Brain microvascular endothelial cell (primary cell): ENCODE measurements around the gene NPLOC4.
A peak's percentile ranks its signal among the peaks of the same experiment; 100 is the strongest.

Experiments used
- DNase-seq: peaks from one replicate; pipeline ENCODE4 v3.0.0-alpha.2; 2020
- H3K27ac ChIP-seq: fragments of 250-450 bp; sonication (Bioruptor Pico); 2 replicates; pipeline ENCODE4 v1.5.1; 2020; ENCODE audit warnings: mild to moderate bottlenecking, moderate library complexity
- H3K27me3 ChIP-seq: fragments of 250-450 bp; sonication (Bioruptor Pico); replicated peaks from 2 replicates; pipeline ENCODE4 v1.5.1; 2020; ENCODE audit warnings: mild to moderate bottlenecking
- H3K36me3 ChIP-seq: fragments of 250-450 bp; sonication (Bioruptor Pico); replicated peaks from 2 replicates; pipeline ENCODE4 v1.5.1; 2020; ENCODE audit warnings: mild to moderate bottlenecking
- H3K4me3 ChIP-seq: 2 replicates; pipeline ENCODE4 v1.5.1; 2011; ENCODE audit warnings: low read depth, mild to moderate bottlenecking, control low read depth, low read length, moderate library complexity
- in situ Hi-C: cut with HindIII; loops from 2 replicates; pipeline ENCODE4 v1.10.0; 2017; ENCODE audit warnings: low sequenced_read_pairs, low pct_ligation_motif_present
- TF ChIP-seq, protein P1 (sequence below): IDR thresholded peaks from 2 replicates; pipeline ENCODE4 v1.5.1; 2011; ENCODE audit warnings: low read depth, mild to moderate bottlenecking, moderate library complexity, low read length, control low read depth, inconsistent platforms; ENCODE audit errors: missing control alignments

Gene NPLOC4

DNA sequence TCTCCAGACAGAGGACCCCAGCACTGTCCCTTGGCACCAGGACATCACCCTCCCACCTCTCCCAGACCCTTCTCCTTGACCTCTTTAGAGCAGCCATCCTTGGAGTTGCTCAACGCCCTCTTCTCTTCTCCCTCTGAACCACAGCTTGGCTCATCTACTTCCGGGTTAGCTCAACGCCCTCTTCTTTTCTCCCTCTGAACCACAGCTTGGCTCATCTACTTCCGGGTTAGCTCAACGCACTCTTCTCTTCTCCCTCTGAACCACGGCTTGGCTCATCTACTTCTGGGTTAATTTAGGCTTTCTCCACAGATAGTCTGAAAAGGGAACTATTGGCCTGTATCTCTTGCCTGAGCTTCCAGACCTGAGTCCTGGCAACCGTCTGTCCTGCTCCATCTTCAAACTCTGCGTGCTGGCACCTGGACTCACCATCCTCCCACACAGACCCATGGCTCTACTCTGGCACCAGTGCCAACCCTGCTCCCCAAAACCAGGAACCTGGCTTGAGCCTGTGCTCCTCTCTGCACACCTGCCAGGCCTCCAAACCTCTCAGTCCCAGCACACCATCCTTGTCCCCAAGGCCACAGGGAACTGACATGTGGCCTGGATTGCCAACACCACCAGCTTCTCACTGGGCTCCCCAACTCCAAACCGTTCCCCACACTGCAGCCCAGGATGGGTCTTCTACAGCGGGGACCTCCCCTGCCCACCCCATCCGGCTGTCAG is 59.5 kb downstream of the NPLOC4 start:
- in situ Hi-C loops: no loop called here
- H3K27me3 ChIP-seq: no peaks in the 10 kb centered on the region
- H3K4me3 ChIP-seq: peak overlapping the region; percentile 17
- H3K36me3 ChIP-seq: peaks cover 31% of the 10 kb centered on the region
- peak; percentile 46 for DNase-seq
- H3K27ac ChIP-seq: peak overlapping the region; percentile 83
- TF ChIP-seq, protein P1, sequence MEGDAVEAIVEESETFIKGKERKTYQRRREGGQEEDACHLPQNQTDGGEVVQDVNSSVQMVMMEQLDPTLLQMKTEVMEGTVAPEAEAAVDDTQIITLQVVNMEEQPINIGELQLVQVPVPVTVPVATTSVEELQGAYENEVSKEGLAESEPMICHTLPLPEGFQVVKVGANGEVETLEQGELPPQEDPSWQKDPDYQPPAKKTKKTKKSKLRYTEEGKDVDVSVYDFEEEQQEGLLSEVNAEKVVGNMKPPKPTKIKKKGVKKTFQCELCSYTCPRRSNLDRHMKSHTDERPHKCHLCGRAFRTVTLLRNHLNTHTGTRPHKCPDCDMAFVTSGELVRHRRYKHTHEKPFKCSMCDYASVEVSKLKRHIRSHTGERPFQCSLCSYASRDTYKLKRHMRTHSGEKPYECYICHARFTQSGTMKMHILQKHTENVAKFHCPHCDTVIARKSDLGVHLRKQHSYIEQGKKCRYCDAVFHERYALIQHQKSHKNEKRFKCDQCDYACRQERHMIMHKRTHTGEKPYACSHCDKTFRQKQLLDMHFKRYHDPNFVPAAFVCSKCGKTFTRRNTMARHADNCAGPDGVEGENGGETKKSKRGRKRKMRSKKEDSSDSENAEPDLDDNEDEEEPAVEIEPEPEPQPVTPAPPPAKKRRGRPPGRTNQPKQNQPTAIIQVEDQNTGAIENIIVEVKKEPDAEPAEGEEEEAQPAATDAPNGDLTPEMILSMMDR: no peak

DNA sequence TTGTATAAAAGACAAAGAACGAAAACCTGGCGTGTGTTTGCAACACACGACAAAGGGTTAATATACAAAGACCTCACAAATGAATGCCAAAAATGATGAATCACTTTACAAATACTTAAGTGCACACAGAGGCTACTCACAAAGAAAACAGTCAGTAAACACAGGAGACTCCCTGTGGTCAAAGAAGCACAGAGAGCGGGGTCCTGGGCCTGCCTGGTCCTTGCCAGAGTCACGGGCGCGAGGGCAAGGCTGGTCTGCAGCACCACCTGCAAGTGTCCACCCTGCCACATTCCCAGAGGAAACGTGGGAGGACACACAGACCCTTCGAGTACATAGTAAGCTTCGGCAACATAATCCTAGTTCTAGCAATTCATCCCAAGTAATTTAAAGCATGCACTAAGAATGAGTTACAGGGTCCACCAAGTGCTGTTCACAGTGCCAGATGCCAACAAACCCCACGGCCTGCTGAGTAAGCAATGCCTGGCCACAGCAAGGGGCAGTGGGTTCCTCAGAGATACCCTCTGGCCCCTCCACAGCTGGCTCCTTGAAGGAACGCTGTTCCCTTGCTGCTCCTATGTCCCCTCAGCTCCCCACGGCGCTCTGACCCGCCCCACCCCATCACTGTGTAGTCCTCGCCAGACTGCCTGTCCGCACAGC is 60.2 kb downstream of the NPLOC4 start:
- TF ChIP-seq, protein P1: peak; percentile 23
- in situ Hi-C loops: no loop called here
- peak overlapping the region; percentile 83 for H3K27ac ChIP-seq
- peaks cover 28% of the 10 kb centered on the region for H3K36me3 ChIP-seq
- DNase-seq: peak; percentile 78
- H3K27me3 ChIP-seq: no peaks in the 10 kb centered on the region
- peak overlapping the region; percentile 17 for H3K4me3 ChIP-seq

DNA sequence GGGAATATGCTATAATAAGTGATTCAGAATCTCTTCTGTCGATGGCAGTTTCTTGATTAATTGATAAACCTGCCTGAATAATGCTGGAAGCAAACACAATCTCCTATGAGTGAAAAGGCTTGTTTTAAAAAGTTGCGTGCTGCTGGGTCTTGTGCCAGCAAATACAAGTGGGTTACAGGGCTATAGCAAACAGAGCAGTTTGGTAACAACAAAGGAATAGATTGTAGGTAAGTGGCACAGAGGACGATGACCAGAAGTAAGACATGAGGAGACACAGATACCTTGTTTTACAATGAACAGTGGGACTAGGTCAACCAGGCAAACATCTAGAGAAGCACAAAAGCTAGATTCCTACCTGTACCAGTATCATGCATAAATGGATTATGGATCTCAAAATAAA is 61.1 kb downstream of the NPLOC4 start:
- Histone ChIP-seq H3K27me3 (no peaks in the 10 kb centered on the region), H3K27ac (peak overlapping the region; percentile 83), H3K36me3 (peaks cover 31% of the 10 kb centered on the region), H3K4me3 (no peak overlapping the region)
- TF ChIP-seq, protein P1: no peak
- in situ Hi-C loops: no loop called here
- DNase-seq: no peak

DNA sequence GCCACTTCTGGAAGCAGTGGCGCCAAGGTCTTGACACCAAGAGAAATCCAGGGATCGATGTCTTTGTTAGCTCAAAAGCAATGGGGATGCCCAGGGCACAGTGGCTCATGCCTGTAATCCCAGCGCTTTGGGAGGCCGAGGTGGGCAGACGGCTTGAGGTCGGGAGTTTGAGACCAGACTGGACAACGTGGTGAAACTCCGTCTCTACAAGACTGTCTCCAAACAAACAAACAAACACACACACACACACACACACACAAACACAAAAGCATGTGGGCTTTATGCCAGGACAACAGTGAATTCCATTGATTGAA is 62.3 kb downstream of the NPLOC4 start:
- TF ChIP-seq, protein P1: no peak
- peaks cover 42% of the 10 kb centered on the region for H3K36me3 ChIP-seq
- H3K4me3 ChIP-seq: no peak overlapping the region
- in situ Hi-C loops: no loop called here
- DNase-seq: no peak
- no peak overlapping the region for H3K27ac ChIP-seq
- no peaks in the 10 kb centered on the region for H3K27me3 ChIP-seq

DNA sequence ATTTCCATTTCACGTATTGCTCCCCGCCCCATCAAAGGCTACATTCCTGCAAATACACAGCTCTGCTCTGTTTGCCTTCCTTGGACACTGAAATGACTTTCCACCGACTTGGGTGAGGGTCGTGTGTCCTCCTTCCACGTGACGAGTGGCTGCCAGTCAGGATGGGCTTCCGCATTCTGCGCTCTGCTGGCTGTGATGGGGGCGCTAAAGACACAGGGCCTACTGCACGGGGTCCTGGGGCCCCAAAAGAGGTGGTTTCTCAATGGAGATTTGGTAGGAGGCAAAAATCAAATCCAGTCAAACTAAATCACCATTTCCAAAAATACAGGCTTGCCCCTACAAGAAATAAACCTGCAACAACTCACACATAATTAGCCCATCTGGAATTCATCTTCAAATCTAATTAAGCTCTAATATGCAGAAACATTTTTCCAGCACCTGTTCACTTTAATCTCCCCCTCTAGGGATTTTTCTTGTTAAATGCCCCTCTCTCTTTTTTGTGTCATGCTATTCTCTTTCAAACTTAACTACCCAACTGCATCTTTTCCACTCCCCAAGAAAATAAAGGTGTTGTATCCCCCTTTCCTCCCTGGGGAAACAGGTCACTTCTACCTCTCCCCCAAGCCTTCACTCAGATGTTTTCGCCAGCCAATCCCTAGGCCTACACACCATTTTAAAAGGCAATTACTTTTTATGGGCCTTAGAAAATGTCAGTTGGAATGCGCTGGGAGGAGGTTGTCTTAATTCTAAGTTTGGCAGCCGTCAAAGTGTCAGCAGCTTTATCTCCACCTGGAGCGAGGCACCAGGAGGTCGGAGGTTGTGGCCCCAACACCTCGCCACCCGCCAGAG is 62.9 kb downstream of the NPLOC4 start:
- Histone ChIP-seq H3K36me3 (peaks cover 47% of the 10 kb centered on the region), H3K27me3 (no peaks in the 10 kb centered on the region), H3K27ac (no peak overlapping the region), H3K4me3 (no peak overlapping the region)
- no peak for DNase-seq
- in situ Hi-C loops: no loop called here
- TF ChIP-seq, protein P1: no peak
